Spinal cord (tissue), 10 donors: ENCODE results near the gene RBM10. TPM values are rescaled to one million over a fixed set of nuclear protein-coding genes. Genes with fewer than 3 reads are reported as not detected.
"Not testable (repeated sequence)": the region's sequence is repeated elsewhere in the genome, so short reads cannot be mapped to it uniquely, and the experiment has no call there.

ENCODE experiments used
- DNase-seq, 6 donors: peaks; one replicate each; pipeline versions ENCODE4 v3.0.0 to v3.0.0-alpha.2; 2013 to 2015; ENCODE audit warnings: low spot score in 6 of 6, low read depth in 4 of 6
- H3K27ac ChIP-seq: one replicate; pipeline ENCODE4 v1.5.1; 2013; ENCODE audit warnings: low read depth, low read length, control low read depth
- H3K27me3 ChIP-seq: one replicate; pipeline ENCODE4 v1.6.1; 2013; ENCODE audit warnings: low read length; ENCODE audit not compliant: control insufficient read depth, insufficient read depth
- H3K36me3 ChIP-seq: one replicate; pipeline ENCODE4 v1.6.1; 2013; ENCODE audit warnings: low read length; ENCODE audit not compliant: control insufficient read depth, insufficient read depth
- H3K4me1 ChIP-seq: one replicate; pipeline ENCODE4 v1.6.1; 2013; ENCODE audit warnings: low read length; ENCODE audit not compliant: control insufficient read depth, insufficient read depth
- H3K4me3 ChIP-seq: one replicate; pipeline ENCODE4 v1.5.1; 2013; ENCODE audit warnings: low read depth, low read length, control low read depth
- H3K9me3 ChIP-seq: one replicate; pipeline ENCODE4 v1.6.1; 2013; ENCODE audit warnings: low read length; ENCODE audit not compliant: control insufficient read depth, insufficient read depth
- WGBS: methylation state at CpG from one replicate; pipeline ENCODE4 v1.1.5; 2013; ENCODE audit warnings: missing lambda C conversion rate; ENCODE audit not compliant: insufficient coverage; 5-methylcytosine and 5-hydroxymethylcytosine counted together
- polyA plus RNA-seq, 2 donors: library from polyadenylated mRNA; unstranded; fragments of 120-200 nt; gene quantifications; one replicate each; pipeline ENCODE4 v1.2.1, GENCODE V29; 2013; ENCODE audit not compliant: insufficient read length in 2 of 2
- total RNA-seq, 2 donors: library from RNA; depleted of rRNA in 1 of 2; stranded (reverse); fragments of 120-200 nt in 1 of 2; fragments of >200 nt in 1 of 2; gene quantifications; one replicate each; pipeline versions ENCODE4 v1.2.3 to v1.2.4, GENCODE V29; 2013 to 2014
- donor health status: healthy.

Gene RBM10
- total and polyA plus RNA-seq, 4 donors = 24.3 to 63.7 (median 49.5) TPM

GRCh38 chrX:47124466-47124865, 20.6 kb upstream of the RBM10 start:
- WGBS = 96% methylated on average over 2 of the region's 3 CpGs

GRCh38 chrX:47129157-47129898, 15.7 kb upstream of the RBM10 start:
- Histone ChIP-seq H3K27me3 (peaks cover 14% of the 10 kb centered on the region), H3K4me3 (peak overlapping the region; percentile 73), H3K9me3 (no peaks in the 10 kb centered on the region), H3K4me1 (peaks cover 6% of the 10 kb centered on the region), H3K27ac (peak overlapping the region; percentile 94), H3K36me3 (no peaks in the 10 kb centered on the region)
- 23% methylated on average over 20 of the region's 31 CpGs for WGBS
- peak; percentile 84 to 98 (median 90) for DNase-seq

More at GRCh38 chrX:47124466-47124865, 20.6 kb upstream of the RBM10 start:
- not testable (repeated sequence) for H3K27ac ChIP-seq, H3K36me3 ChIP-seq, H3K4me1 ChIP-seq, DNase-seq, H3K4me3 ChIP-seq, H3K9me3 ChIP-seq
- H3K27me3 ChIP-seq = peaks cover 14% of the 10 kb centered on the region

- Histone ChIP-seq H3K4me1 (peaks cover 6% of the 10 kb centered on the region), H3K36me3 (no peaks in the 10 kb centered on the region), H3K27ac (peak overlapping the region; percentile 94), H3K4me3 (peak overlapping the region; percentile 73), H3K9me3 (no peaks in the 10 kb centered on the region), H3K27me3 (peaks cover 13% of the 10 kb centered on the region)
- peak in 2 of 6 donors; percentile 36 to 51 for DNase-seq
- WGBS = 28% methylated on average over 4 of the region's 11 CpGs
These were observed 15.1 kb upstream of the RBM10 start for GRCh38 chrX:47129899-47130358.

GRCh38 chrX:47133493-47133892, 11.5 kb upstream of the RBM10 start:
- peaks cover 12% of the 10 kb centered on the region for H3K27me3 ChIP-seq
- H3K36me3 ChIP-seq = no peaks in the 10 kb centered on the region
- no peak for DNase-seq
- H3K4me3 ChIP-seq = no peak overlapping the region
- no peaks in the 10 kb centered on the region for H3K9me3 ChIP-seq
- H3K4me1 ChIP-seq = peaks cover 5% of the 10 kb centered on the region
- WGBS = 67% methylated on average over 1 of the region's 5 CpGs
- H3K27ac ChIP-seq = no peak overlapping the region

GRCh38 chrX:47135650-47136049, 9.4 kb upstream of the RBM10 start:
- not testable (repeated sequence) for H3K27ac ChIP-seq, H3K27me3 ChIP-seq, DNase-seq, H3K4me3 ChIP-seq, H3K36me3 ChIP-seq, H3K9me3 ChIP-seq, H3K4me1 ChIP-seq
- 100% methylated on average over 1 of the region's 5 CpGs for WGBS

GRCh38 chrX:47138171-47138570, 6.8 kb upstream of the RBM10 start:
- no peak overlapping the region for H3K4me3 ChIP-seq
- no peaks in the 10 kb centered on the region for H3K9me3 ChIP-seq
- H3K36me3 ChIP-seq = peaks cover 14% of the 10 kb centered on the region
- DNase-seq = no peak
- no peaks in the 10 kb centered on the region for H3K4me1 ChIP-seq
- WGBS = 62% methylated on average over 5 of the region's 6 CpGs
- no peak overlapping the region for H3K27ac ChIP-seq
- peaks cover 9% of the 10 kb centered on the region for H3K27me3 ChIP-seq

- H3K4me1 ChIP-seq = peaks cover 15% of the 10 kb centered on the region
- peaks cover 14% of the 10 kb centered on the region for H3K36me3 ChIP-seq
- H3K27ac ChIP-seq = peak overlapping the region; percentile 99
- no peaks in the 10 kb centered on the region for H3K9me3 ChIP-seq
- H3K27me3 ChIP-seq = peaks cover 17% of the 10 kb centered on the region
- DNase-seq = peak in 3 of 6 donors; percentile 22 to 74 (median 67)
- peak overlapping the region; percentile 85 for H3K4me3 ChIP-seq
- 31% methylated on average over 37 of the region's 46 CpGs for WGBS
These were observed 961 bp upstream of the RBM10 start for GRCh38 chrX:47143894-47144625.

GRCh38 chrX:47145395-47146120, 537 bp downstream of the RBM10 start:
- 23% methylated on average over 34 of the region's 39 CpGs for WGBS
- peak overlapping the region; percentile 85 for H3K4me3 ChIP-seq
- peak in 1 of 6 donors; percentile 77 for DNase-seq
- peaks cover 17% of the 10 kb centered on the region for H3K27me3 ChIP-seq
- H3K9me3 ChIP-seq = no peaks in the 10 kb centered on the region
- H3K4me1 ChIP-seq = peaks cover 15% of the 10 kb centered on the region
- peak overlapping the region; percentile 99 for H3K27ac ChIP-seq
- peaks cover 10% of the 10 kb centered on the region for H3K36me3 ChIP-seq

- peaks cover 5% of the 10 kb centered on the region for H3K36me3 ChIP-seq
- 21% methylated on average over 7 of the region's 10 CpGs for WGBS
- H3K4me1 ChIP-seq = peaks cover 15% of the 10 kb centered on the region
- no peak overlapping the region for H3K27ac ChIP-seq
- DNase-seq = peak in 2 of 6 donors; percentile 53 to 59
- H3K27me3 ChIP-seq = peaks cover 17% of the 10 kb centered on the region
- H3K4me3 ChIP-seq = peak overlapping the region; percentile 85
- H3K9me3 ChIP-seq = no peaks in the 10 kb centered on the region
These were observed 1.3 kb downstream of the RBM10 start for GRCh38 chrX:47146121-47146935.
